Hepatocyte (in vitro differentiated cells): ENCODE measurements around the gene DYRK3. TPM values are rescaled to one million over a fixed set of nuclear protein-coding genes. Genes with fewer than 3 reads are reported as not detected.

ENCODE experiments used
- DNase-seq: peaks from one replicate; pipeline ENCODE4 v3.0.0-alpha.2; 2016; ENCODE audit warnings: low spot score
- H2AFZ ChIP-seq: fragments of 200-600 bp; sonication (generic); 2 replicates; pipeline ENCODE4 v1.6.0; 2016; ENCODE audit warnings: antibody characterized with exemption, mild to moderate bottlenecking
- H3K27ac ChIP-seq: fragments of 200-600 bp; sonication (generic); 2 replicates; pipeline ENCODE4 v1.5.1; 2016; ENCODE audit warnings: mild to moderate bottlenecking
- H3K27me3 ChIP-seq: fragments of 200-600 bp; sonication (generic); 2 replicates; pipeline ENCODE4 v1.6.1; 2016
- H3K36me3 ChIP-seq: fragments of 200-600 bp; sonication (generic); replicated peaks from 2 replicates; pipeline ENCODE4 v1.5.1; 2016; ENCODE audit warnings: low read depth; ENCODE audit not compliant: insufficient read depth
- H3K4me1 ChIP-seq: fragments of 200-600 bp; sonication (generic); 2 replicates; pipeline ENCODE4 v1.5.1; 2016; ENCODE audit warnings: mild to moderate bottlenecking, moderate library complexity; ENCODE audit not compliant: insufficient read depth
- H3K4me2 ChIP-seq: fragments of 200-600 bp; sonication (generic); 2 replicates; pipeline ENCODE4 v1.6.0; 2016
- H3K4me3 ChIP-seq: fragments of 200-600 bp; sonication (generic); 2 replicates; pipeline ENCODE4 v1.5.1; 2016; ENCODE audit warnings: mild to moderate bottlenecking
- H3K79me2 ChIP-seq: fragments of 200-600 bp; sonication (generic); 2 replicates; pipeline ENCODE4 v1.6.0; 2017; ENCODE audit warnings: mild to moderate bottlenecking
- H3K9me2 ChIP-seq: fragments of 200-600 bp; sonication (generic); replicated peaks from 2 replicates; pipeline ENCODE4 v1.6.0; 2017; ENCODE audit warnings: mild to moderate bottlenecking; ENCODE audit not compliant: insufficient read depth
- H3K9me3 ChIP-seq: fragments of 200-600 bp; sonication (generic); 2 replicates; pipeline ENCODE4 v1.5.1; 2016; ENCODE audit warnings: low read depth, mild to moderate bottlenecking
- H4K20me1 ChIP-seq: fragments of 200-600 bp; sonication (generic); 2 replicates; pipeline ENCODE4 v1.6.0; 2016; ENCODE audit warnings: mild to moderate bottlenecking; ENCODE audit not compliant: insufficient read depth, poor library complexity, severe bottlenecking
- EZH2 ChIP-seq: fragments of 200-600 bp; sonication (generic); IDR thresholded peaks from 2 replicates; pipeline ENCODE4 v1.6.1; 2016; ENCODE audit warnings: antibody characterized with exemption, mild to moderate bottlenecking, borderline replicate concordance
- EZH2phosphoT487 ChIP-seq: fragments of 200-600 bp; sonication (generic); IDR thresholded peaks from one replicate; pipeline ENCODE4 v1.6.1; 2018; ENCODE audit warnings: antibody characterized with exemption, mild to moderate bottlenecking, low read depth, moderate library complexity; ENCODE audit not compliant: unreplicated experiment, severe bottlenecking
- WGBS: methylation state at CpG from one replicate; pipeline ENCODE4 v1.1.6; 2016; ENCODE audit warnings: low lambda C conversion rate; ENCODE audit errors: missing lambda C conversion rate; 5-methylcytosine and 5-hydroxymethylcytosine counted together
- polyA plus RNA-seq: library from polyadenylated mRNA; unstranded; fragments of >200 nt; fragmentation: Nextera tagmentation; extraction: Ambion mirVana; gene quantifications from 2 replicates; pipeline ENCODE4 v1.2.1, GENCODE V29; 2016
- total RNA-seq: library from RNA; depleted of rRNA; stranded (reverse); fragments of >200 nt; gene quantifications from 2 replicates; pipeline ENCODE4 v1.2.3, GENCODE V29; 2014
- TF ChIP-seq, protein P1 (sequence below): fragments of 200-600 bp; sonication (generic); IDR thresholded peaks from 2 replicates; pipeline ENCODE4 v1.5.1; 2016; ENCODE audit warnings: antibody characterized with exemption, mild to moderate bottlenecking; ENCODE audit not compliant: poor library complexity

Gene DYRK3
- total and polyA plus RNA-seq, 2 experiments from 2014 or later: 5.8 to 6.2 TPM

GRCh38 chr1:206694171-206695124, 59.1 kb downstream of the DYRK3 start:
- H4K20me1 ChIP-seq: peaks cover 97% of the 10 kb centered on the region
- no peak for DNase-seq
- no peak for TF ChIP-seq EZH2phosphoT487
- TF ChIP-seq, protein P1, sequence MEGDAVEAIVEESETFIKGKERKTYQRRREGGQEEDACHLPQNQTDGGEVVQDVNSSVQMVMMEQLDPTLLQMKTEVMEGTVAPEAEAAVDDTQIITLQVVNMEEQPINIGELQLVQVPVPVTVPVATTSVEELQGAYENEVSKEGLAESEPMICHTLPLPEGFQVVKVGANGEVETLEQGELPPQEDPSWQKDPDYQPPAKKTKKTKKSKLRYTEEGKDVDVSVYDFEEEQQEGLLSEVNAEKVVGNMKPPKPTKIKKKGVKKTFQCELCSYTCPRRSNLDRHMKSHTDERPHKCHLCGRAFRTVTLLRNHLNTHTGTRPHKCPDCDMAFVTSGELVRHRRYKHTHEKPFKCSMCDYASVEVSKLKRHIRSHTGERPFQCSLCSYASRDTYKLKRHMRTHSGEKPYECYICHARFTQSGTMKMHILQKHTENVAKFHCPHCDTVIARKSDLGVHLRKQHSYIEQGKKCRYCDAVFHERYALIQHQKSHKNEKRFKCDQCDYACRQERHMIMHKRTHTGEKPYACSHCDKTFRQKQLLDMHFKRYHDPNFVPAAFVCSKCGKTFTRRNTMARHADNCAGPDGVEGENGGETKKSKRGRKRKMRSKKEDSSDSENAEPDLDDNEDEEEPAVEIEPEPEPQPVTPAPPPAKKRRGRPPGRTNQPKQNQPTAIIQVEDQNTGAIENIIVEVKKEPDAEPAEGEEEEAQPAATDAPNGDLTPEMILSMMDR: no peak
- no peak overlapping the region for H3K4me3 ChIP-seq
- 60% methylated on average over 11 of the region's 11 CpGs for WGBS
- H3K9me3 ChIP-seq: no peaks in the 10 kb centered on the region
- H3K9me2 ChIP-seq: no peaks in the 10 kb centered on the region
- peaks cover 100% of the 10 kb centered on the region for H3K79me2 ChIP-seq
- H3K36me3 ChIP-seq: no peaks in the 10 kb centered on the region
- peaks cover 43% of the 10 kb centered on the region for H3K4me1 ChIP-seq
- no peaks in the 10 kb centered on the region for H3K27me3 ChIP-seq
- H3K4me2 ChIP-seq: no peak overlapping the region
- no peak overlapping the region for H2AFZ ChIP-seq
- H3K27ac ChIP-seq: no peak overlapping the region

GRCh38 chr1:206695733-206696132, 60.4 kb downstream of the DYRK3 start:
- no peaks in the 10 kb centered on the region for H3K9me2 ChIP-seq
- H4K20me1 ChIP-seq: peaks cover 99% of the 10 kb centered on the region
- WGBS: 91% methylated on average over 9 of the region's 9 CpGs
- H3K27me3 ChIP-seq: no peaks in the 10 kb centered on the region
- peaks cover 48% of the 10 kb centered on the region for H3K4me1 ChIP-seq
- no peaks in the 10 kb centered on the region for H3K9me3 ChIP-seq
- no peak for DNase-seq
- no peak overlapping the region for H3K4me3 ChIP-seq
- H3K36me3 ChIP-seq: no peaks in the 10 kb centered on the region
- no peak overlapping the region for H2AFZ ChIP-seq
- no peak for TF ChIP-seq EZH2
- TF ChIP-seq EZH2phosphoT487: no peak
- TF ChIP-seq, protein P1: no peak
- no peak overlapping the region for H3K4me2 ChIP-seq
- peaks cover 100% of the 10 kb centered on the region for H3K79me2 ChIP-seq
- no peak overlapping the region for H3K27ac ChIP-seq

DNA sequence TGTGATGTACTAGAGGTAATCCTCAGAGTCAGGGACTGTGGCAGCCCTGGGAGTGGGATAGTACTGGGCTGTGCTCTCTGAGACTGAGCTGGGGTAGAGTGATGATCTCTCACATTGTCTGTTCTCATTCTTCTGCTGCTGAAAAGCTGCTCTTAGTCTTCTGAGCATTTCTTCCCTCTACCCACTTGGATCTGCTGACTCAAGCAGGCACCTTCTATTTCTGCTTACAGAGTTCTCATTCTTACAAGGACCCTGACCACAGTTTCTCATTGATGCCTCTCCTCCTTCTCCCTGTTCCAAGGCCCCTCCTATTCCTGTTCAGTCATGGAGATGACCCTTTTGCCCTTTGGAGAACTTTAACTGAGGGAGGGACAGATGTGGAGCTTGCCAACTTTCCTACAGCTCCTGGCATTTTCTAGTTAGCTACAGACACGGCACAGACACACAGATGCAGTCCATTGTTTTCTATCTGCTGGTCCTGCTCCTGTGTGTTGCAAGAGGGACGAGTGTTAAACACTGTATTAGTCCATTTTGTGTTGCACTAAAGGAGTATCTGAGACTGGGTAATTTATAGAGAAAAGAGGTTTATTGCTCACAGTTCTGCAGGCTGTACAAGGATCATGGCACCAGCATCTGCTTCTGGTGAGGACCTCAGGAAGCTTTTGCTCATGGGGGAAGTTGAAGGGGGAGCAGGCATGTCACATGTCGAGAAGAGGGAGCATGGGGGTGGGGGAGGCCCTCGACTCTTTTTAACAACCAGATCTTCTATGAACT, 61.7 kb downstream of the DYRK3 start:
- Histone ChIP-seq H3K4me3 (no peak overlapping the region), H3K27me3 (no peaks in the 10 kb centered on the region), H3K4me1 (peaks cover 41% of the 10 kb centered on the region), H3K4me2 (no peak overlapping the region), H3K36me3 (no peaks in the 10 kb centered on the region), H3K9me3 (no peaks in the 10 kb centered on the region), H3K27ac (no peak overlapping the region), H3K9me2 (no peaks in the 10 kb centered on the region), H2AFZ (no peak overlapping the region), H4K20me1 (peaks cover 99% of the 10 kb centered on the region), H3K79me2 (peaks cover 100% of the 10 kb centered on the region)
- whole genome bisulfite sequencing: 87% methylated on average over 3 of the region's 4 CpGs
- TF ChIP-seq EZH2phosphoT487: no peak
- TF ChIP-seq, protein P1: no peak
- no peak for TF ChIP-seq EZH2
- no peak for DNase-seq
